ENCODE data around the gene PKD1L1.

DNA sequence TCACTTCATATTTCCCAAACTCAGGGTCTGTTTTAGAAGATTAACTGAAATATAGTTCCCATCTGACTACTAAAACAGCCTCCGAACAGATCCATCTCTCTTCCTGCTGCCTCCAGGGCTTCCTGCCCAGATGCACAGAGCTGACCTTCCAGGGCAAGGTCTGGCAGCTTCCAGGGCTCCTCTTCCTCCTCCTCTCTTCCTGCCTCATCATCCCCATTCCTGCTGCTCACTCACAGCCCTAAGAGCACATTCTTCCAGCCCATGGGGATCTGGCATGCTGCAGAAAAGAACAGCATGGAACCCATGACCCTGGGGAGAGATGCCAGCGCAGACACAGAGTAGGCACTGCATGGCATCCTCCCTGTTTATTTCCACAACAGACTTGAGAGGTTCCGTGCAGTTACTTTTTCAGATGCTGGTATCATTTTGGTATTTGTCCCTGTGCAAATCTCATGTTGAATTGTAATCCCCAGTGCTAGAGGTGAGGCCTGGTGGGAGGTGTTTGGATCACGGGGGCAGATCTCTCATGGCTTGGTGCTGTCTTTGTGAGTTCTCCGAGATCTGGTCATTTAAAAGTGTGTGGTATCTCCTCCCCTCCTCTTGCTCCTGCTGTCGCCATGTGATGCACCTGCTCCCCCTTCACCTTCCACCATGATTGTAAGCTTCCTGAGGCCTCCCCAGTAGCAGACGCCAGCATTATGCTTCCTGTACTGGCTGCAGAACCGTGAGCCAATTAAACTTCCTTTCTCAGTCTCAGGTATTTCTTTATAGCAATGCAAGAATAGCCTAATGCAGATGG lies 4.4 kb downstream of the PKD1L1 start:
- TF ChIP-seq GFI1B (tag by site-specific recombination; IDR thresholded peaks at IDR 0.05) (no peak), ZNF354C (tag by site-specific recombination; IDR thresholded peaks at IDR 0.05; ENCODE audit: borderline replicate concordance, low read depth) (no peak), ZNF394 (tag by site-specific recombination; IDR thresholded peaks at IDR 0.05; ENCODE audit: borderline replicate concordance) (no peak), ZNF391 (tag by site-specific recombination; IDR thresholded peaks at IDR 0.05; ENCODE audit: borderline replicate concordance, low read depth) (no peak), ZNF157 (tag by site-specific recombination; IDR thresholded peaks at IDR 0.05) (no peak), ZFHX2 (tag by site-specific recombination; conservative IDR thresholded peaks at IDR 0.05) (no peak), ZNF623 (tag by site-specific recombination; IDR thresholded peaks at IDR 0.05) (no peak), ZNF138 (tag by site-specific recombination; IDR thresholded peaks at IDR 0.05; ENCODE audit: borderline replicate concordance) (no peak)
- TF ChIP-seq, protein P1, sequence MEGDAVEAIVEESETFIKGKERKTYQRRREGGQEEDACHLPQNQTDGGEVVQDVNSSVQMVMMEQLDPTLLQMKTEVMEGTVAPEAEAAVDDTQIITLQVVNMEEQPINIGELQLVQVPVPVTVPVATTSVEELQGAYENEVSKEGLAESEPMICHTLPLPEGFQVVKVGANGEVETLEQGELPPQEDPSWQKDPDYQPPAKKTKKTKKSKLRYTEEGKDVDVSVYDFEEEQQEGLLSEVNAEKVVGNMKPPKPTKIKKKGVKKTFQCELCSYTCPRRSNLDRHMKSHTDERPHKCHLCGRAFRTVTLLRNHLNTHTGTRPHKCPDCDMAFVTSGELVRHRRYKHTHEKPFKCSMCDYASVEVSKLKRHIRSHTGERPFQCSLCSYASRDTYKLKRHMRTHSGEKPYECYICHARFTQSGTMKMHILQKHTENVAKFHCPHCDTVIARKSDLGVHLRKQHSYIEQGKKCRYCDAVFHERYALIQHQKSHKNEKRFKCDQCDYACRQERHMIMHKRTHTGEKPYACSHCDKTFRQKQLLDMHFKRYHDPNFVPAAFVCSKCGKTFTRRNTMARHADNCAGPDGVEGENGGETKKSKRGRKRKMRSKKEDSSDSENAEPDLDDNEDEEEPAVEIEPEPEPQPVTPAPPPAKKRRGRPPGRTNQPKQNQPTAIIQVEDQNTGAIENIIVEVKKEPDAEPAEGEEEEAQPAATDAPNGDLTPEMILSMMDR (tag by site-specific recombination; IDR thresholded peaks at IDR 0.05) = no peak

Data from HEK293 (cell line).